HUDEP-2 (cell line): ENCODE results near the gene MARCHF3.
A peak's percentile ranks its signal among the peaks of the same experiment; 100 is the strongest.
"Not testable (repeated sequence)": the region's sequence is repeated elsewhere in the genome, so short reads cannot be mapped to it uniquely, and the experiment has no call there.

Experiments
- DNase-seq, 76 experiments: peaks; one replicate each; lab custom pipeline; 2025; ENCODE audit not compliant: unreplicated experiment in 76 of 76; lab: John Stamatoyannopoulos, UW

Gene MARCHF3, protein sequence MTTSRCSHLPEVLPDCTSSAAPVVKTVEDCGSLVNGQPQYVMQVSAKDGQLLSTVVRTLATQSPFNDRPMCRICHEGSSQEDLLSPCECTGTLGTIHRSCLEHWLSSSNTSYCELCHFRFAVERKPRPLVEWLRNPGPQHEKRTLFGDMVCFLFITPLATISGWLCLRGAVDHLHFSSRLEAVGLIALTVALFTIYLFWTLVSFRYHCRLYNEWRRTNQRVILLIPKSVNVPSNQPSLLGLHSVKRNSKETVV

DNA sequence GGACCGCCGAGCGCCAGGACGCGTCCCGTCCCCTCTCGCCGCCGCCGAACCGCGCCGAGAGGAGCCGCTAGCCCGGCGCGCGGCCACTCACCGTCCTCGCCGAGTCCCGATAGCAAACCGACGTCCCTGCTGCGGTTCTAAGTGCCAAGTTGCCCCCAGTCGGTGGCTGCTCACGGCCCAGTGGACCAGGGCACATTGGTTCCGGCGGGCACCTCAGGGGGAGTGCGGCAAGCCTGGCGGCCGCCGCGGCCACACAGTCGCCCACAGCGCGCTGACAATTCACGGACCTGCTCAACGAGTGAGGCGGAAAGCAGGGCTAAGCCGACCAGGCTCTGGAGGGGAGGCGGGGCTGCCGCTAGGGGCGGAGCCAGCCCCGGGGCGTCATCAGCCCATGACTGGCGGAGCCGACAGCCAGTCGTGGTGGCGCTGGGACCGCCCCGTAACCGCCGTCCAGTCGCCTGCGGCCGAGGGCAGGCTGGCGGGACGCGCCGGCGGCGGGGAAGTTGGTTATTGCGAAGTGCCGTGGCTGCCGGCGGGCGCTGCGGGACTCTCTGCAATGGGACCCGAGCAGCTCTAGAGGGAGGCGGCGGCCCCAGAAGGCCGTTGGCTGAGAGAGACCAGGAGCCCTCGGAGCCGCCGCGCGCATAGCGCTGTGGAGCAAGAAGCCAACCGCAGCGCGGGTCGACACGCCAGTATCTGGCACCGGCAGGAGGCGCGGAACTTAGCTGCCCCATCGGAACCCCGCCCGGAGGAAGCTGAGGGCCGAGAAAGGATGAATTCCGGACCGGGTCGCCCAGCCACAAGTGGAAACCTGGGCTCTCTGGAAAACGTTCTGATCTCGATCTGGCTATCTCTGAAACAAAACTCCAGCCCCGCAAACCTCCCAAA, at the start of gene MARCHF3:
MARCHF3 (minus strand) TSS at position 300 of the 888 bp plus-strand sequence. CDS start 112,387 bp downstream, outside the sequence.
- peak; percentile 27 to 95 (median 88) for DNase-seq

DNA sequence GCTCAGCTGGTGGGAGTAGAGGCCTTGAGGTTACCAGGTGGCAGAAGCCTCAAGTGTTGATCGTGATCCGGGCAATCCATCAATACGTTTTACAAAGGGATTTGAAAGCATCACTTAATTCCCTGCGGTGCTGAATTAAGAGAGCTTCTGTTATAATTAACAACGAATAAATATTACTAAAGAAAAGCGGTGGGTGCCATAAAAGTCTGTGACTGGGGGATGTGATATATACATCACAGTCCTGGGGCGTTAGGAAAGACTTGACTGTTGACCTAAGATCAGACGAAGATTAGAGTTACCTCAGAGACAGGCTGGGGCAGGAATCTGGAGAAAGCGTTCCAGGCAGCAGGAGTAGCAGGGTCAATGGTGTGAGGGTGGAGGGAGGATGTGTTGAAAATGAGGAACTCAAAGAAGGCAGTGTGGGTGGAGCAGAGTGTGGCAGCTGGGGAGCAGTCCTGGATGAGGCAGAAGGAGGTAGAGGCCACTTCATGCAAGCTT, 49.7 kb upstream of the MARCHF3 start:
- no peak for DNase-seq

DNA sequence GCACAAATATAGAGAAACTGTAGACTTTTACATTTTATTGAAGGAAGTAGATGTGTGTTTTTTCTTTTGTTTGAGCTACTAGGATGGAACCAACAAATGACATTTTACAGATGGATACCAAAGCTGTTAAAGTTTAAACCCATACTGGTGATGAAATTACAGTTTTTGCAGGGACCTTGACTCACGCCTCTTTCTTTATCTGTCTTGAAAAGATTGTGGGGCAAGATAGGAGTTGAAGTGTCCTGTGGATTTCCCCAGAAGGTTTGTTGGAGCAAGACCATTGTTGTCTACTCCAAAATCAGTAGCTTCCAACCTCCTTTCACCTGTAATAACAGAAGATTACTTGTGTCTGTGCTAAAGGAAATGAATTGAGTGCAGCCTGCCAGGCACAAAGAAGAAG, 47.0 kb upstream of the MARCHF3 start:
- no peak for DNase-seq

DNA sequence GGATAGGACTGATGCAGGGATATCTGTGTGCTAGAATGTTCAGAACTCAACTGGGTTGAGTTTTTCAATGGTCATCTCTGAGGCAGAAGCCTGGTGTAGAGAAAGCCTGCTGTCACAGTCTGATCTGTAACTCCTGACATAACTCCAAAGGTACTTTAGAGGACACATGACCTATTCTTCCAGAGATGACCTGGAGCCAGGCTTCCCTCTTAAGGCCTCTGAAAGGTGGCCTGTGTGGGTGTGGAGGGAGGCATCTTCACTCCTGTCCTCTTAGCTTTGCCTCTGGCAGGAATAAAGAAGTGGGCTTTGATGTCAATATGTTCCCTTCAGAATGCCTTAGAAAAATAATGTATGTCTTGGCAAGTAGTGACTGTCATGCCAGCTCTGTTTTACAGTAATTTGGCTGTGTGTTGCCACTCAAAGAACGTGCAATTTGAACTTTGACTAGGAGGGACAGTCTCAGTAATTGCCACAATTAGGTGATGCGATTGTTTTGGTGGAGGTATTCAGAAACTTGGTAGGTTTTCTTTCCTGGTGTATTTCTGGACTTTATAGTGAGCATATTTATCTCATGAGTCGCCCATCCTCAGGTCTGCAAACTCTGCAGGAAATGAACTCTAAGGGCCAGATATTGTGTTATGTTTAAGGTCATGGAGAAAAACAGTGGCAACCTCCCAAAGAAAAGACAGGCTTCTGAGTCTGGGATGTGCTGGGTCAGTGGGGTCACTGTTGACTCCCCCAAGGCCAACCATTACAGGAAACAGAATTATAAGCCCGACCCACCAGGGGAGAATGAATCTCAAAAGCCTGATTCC, 46.2 kb upstream of the MARCHF3 start:
- DNase-seq = no peak

DNA sequence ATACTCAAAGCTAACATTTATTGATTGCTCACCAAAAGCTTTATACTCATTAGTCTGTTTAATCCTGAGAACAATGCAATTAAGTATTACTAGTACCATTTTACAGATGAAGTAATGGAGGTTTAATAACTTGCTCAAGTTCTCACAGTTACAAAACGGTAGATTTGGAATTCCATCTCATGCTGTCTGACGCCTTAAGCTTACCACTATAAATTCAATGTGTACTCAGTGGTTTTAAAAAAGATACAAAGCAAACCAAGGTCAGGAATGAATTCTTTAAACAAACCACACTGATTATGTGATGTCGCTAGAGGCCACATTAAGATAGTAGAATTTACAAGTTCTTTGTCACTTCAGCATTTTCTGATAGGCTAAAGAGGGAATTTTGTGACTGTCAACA, 44.1 kb upstream of the MARCHF3 start:
- DNase-seq = no peak

DNA sequence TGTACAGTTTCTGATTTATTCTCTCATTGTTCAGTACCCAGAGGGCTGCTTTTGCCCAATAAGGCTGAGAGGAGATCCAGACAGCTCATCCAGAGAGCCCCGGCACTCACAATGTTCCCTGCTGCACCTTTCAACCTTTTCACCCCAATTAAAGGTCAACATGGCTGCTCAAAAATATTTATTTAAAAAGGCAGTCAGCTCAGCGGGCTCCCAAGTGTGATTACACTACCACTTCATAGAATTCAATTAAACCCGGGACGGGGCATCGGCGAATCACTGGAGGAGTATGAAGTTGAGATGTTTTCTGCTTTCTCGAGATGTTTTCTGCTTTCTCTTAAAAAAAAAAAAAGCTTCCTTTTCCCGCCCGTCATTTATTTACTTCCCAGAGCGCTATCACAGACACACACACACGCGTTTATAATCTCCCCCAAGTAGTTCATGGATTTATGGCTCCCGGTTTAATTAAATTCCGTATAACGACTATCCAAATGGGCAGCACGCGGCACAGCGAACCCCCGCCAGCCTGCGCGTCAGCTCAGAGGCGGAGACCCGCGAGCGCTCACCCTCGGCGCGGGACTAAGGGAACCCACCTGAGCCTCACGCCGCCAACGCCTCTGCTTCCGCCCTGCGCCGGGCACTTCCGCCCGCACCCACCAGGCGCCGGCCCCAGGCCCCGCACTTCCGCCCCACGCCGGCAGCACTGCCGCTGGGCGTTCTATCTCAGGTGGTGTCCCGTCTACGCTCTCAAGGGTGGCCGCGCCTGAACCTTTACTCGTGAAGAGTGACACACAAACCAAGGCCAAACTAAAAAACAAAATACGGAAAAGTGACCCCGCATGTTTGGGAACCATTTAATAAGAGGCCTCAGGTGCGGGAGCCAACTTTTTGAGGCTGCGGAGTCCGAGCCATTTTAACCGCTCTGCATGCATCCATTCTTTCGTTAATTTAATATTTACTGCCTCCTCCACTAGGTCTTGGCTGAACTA, 42.8 kb upstream of the MARCHF3 start, which contains the start of gene C5orf63:
C5orf63 (minus strand) TSS at position 642 of the 986 bp plus-strand sequence. CDS start 14,507 bp downstream, outside the sequence.
- DNase-seq = peak in 65 of 76 experiments; percentile 3 to 67 (median 43)

DNA sequence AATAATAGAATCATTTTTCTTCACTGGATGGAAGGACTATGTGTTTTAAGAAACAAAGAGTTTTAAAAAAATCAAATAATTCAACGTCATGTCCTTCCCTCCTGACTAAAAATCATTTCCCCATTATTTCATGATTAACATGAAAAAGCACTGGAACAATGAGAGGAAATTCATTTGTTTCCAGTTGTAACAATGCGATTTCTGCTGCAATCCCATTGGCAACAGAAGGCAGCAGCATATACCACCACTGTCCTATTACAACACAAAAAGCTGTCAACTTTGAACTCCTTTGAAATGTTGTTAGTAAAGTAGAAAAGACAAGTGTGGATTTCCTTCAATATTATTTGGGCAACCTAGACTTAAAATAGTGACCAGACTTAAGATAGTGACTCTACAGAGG, 39.9 kb upstream of the MARCHF3 start:
- no peak for DNase-seq

DNA sequence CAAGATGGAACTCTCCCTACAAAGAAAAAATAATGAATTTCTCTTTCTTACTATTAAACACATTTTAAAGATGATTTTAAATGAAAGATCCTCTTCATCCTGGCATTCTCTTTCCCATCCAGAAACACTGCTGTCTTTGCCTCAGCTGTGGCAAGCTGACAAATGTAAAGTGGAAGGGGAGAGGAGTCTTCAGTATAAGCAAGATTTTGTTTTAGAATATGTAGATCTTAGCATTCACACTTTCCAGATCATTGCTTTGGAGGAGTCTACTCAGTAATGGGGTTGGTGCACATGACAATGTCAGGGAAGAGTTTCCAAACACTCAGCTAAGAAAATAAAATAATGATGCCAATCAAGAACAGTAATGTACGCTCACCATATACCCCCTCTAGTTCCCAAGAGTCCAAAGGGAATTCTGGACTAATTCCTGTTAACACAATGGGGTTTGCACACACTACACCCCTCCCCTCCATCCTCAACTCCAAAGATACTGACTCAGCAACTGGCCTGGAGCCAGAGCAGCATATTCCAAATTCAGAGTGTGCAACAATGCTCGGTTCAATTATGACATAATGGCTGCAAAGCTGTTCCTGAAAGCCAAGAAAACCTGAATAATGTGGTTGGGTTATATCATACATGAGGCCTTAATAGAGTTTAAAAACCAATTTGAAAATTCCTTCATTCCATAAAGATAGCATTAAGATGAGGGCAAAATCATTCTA, 38.3 kb upstream of the MARCHF3 start:
- DNase-seq = no peak

DNA sequence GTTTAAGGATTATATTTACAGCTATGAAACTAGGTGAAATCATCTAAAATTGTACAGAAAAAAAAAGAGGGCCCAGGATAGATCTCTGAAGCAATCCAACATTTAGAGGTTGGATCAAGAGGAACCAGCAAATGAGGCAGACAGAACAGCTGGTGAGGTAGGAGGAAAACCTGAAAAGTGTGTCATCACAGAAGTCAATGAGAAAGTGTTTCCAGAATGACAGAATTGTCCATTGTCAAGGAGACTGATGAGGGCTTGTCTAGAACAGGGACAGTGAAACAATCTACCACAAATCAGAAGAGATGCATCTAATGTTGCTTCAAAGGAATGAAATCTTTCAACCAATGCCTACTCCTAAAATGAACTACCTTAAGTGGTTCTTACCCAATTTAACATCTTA, 36.4 kb upstream of the MARCHF3 start:
- no peak for DNase-seq

DNA sequence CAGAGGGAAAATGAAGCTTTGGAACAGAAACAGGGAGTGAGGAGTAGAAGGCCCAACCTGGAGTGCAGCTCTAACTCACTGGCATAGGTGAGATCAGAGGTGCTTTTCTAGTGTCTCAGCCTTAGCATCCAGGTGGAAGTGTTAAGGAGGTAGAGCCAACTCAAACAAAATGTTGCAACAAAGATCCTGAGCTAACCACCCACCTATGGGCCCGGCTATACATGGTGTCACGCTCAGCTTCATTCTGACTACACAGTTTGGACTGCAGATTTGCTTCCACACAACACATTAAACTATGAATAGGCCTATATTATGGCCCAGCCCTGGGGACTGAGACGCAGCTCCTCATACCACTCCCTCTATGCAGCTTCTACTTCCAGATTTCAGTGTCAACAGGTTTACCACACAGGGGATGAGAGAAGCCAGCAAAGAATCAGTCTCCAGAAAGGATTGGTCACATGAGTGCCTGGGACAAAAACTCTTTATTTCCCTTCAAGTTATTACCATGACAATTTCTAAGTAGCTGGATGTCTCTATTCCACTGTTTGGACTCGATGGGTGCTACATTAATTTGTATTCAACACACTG, 34.0 kb upstream of the MARCHF3 start:
- DNase-seq = no peak

DNA sequence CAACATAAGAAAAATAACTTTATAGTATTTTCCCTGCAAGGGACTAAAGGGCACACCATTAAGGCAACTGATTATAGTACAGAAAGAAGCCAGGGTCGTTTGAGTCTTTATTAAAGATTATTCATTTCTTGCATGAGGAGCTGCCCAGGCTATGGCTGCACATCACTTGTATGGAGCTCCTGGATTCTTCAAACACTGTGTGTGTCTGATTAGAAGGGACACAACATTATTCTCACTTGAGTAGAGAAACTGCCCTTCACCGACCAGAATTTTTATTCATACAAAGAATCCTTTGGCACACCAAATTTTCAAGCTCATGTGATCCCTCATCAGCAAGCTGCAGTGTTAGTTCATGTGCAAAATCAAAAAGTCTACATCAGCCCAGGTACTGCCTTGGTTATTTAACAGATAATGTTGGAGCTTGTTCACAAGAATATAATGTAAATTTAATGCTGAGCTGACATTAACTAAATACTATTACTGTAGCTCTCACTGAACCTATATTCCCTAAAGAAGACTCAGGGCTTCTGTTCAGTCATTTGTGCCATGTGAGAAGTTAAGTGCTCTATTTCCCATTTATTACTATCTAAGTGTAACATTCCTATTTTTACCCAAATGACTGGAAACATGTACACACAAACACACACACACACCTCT, 33.0 kb upstream of the MARCHF3 start:
- DNase-seq = no peak

DNA sequence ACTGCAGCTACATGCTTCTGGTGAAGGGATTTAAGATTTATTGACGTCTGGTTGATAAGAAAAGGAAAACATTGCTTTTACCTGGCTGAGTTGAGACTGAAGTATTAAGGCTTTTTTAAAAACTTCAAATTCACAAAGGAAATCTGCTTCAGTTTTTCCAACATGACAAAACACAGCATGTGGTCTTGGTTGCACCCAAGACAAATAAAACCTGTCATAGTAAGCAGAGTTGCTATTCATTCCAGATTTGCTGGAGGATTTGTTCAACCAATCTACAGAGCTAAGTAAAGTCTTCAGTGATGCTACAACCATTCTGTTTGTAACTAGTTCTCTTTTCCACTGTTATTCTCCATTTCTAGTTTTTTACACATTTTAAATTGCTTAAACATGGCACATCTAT, 31.6 kb upstream of the MARCHF3 start:
- no peak for DNase-seq

DNA sequence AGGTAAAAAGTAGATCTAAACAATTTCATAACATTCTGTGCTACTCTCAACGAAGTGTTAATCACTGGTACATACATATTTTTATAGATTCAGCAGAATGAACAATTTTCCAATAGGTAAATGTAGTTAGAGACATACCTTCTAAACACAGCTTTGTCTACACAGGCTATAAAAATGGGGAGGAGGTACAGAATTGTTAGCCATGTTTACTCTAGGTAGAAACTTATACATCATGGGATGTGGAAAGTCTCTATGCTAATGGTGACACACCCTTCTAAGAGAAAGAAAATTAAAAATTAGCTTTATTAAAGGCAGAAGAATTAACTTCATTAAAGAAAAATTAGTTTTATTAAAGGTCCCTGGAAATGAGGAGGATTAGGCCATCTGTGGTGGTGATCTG, 31.2 kb upstream of the MARCHF3 start:
- no peak for DNase-seq

DNA sequence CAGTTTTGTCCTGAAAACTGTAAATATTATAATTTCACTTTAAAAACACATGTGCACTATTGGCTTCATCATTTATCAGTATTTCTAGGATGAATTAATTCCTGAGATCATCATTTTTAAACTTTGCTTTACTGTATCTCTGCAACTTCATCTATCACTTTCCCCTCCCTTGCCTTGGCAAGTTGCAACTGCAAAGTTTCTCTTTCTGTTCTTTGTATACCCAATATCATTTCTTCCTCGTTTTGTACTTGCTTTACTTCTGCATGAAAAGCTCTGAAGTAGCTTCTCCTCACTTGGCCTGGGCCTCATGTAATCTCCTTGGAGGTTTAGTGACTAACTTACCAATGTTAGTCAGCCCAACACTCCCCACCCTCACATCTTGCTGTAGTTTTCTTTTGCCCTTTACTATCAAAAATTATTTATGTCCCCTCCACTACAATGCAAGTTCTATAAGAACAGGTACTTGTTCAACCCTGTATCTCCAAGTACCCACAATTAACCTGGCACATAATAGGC, 30.2 kb upstream of the MARCHF3 start:
- no peak for DNase-seq

DNA sequence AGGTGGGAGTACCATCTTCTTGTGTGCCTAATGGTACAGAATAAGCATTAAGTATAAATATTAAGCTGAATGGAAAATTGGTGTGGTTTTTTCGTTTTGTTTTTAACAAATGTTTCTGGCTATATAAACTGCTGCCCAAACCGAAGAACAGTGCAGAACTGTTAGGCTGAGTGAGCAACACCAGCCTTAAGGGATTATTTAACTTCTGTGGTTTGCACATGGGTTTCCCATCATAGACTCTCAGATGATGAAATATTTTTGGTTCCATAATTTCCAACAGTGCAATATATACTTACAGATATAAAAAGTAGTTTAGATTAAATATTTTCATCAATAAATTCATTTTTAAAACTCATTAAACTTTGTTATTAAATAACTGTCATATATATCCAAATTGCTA, 26.5 kb upstream of the MARCHF3 start:
- no peak for DNase-seq

DNA sequence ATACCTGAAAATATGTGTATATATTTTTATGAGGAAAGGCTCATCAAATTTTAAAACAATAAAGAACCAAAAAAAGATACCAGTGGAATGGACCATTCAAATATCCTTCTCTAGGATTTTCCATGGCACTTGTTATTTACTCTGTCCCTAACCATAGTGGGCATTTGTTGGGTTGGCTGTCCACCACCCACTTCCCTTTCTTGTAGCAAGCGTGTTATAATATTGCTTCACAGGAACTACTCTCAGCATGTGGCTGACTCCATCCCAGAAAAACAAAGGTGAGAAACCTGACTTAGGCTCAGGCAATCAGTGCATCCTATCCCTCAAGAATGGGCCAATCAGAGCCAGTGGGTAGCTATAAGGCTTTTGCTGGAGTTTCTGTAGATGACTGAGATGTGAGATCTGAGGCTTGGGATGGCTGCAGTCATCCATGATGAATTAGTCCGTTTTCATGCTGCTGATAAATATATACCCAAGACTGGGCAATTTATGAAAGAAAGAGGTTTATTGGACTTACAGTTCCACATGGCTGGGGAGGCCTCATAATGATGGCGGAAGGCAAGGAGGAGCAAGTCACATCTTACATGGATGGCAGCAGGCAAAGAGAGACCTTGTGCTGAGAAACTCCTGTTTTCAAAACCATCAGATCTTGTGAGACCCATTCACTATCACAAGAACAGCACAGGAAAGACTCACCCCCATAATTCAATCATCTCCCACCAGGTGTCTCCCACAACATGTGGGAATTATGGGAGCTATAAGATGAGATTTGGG, 25.7 kb upstream of the MARCHF3 start:
- no peak for DNase-seq

DNA sequence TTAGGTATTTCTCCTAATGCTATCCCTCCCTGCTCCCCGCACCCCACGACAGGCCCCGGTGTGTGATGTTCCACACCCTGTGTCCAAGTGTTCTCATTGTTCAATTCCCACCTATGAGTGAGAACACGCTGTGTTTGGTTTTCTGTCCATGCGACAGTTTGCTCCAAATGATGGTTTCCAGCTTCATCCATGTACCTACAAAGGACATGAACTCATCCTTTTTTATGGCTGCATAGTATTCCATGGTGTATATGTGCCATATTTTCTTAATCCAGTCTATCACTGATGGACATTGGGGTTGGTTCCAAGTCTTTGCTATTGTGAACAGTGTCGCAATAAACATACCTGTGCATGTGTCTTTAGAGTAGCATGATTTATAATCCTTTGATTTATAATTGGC, 23.2 kb upstream of the MARCHF3 start:
- not testable (repeated sequence) for DNase-seq
